Gastroesophageal sphincter (tissue), 3 donors: ENCODE measurements around the gene ERMAP.

Experiments
- POLR2AphosphoS5 ChIP-seq: sonication (generic); formaldehyde crosslinking; IDR thresholded peaks from one replicate; pipeline ENCODE4 v1.6.1; 2017; ENCODE audit warnings: antibody characterized with exemption
- TF ChIP-seq, protein P1 (sequence below), 4 experiments: fragments of 200-600 bp in 2 of 4; fragments of 450-650 bp in 2 of 4; sonication (generic) in 1 of 4; IDR thresholded peaks; one replicate each; pipeline ENCODE4 v1.5.1; 2017 to 2019; ENCODE audit warnings: antibody characterized with exemption in 4 of 4, mild to moderate bottlenecking in 2 of 4, moderate library complexity in 2 of 4

GRCh38 chr1:42860339-42861013, 43.6 kb downstream of the ERMAP start:
- TF ChIP-seq, protein P1, sequence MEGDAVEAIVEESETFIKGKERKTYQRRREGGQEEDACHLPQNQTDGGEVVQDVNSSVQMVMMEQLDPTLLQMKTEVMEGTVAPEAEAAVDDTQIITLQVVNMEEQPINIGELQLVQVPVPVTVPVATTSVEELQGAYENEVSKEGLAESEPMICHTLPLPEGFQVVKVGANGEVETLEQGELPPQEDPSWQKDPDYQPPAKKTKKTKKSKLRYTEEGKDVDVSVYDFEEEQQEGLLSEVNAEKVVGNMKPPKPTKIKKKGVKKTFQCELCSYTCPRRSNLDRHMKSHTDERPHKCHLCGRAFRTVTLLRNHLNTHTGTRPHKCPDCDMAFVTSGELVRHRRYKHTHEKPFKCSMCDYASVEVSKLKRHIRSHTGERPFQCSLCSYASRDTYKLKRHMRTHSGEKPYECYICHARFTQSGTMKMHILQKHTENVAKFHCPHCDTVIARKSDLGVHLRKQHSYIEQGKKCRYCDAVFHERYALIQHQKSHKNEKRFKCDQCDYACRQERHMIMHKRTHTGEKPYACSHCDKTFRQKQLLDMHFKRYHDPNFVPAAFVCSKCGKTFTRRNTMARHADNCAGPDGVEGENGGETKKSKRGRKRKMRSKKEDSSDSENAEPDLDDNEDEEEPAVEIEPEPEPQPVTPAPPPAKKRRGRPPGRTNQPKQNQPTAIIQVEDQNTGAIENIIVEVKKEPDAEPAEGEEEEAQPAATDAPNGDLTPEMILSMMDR (IDR thresholded peaks at IDR 0.05) = no peak
- TF ChIP-seq POLR2AphosphoS5 = no peak
